K562 (cell line): ENCODE results near the gene TLCD1. TPM values are rescaled to one million over a fixed set of nuclear protein-coding genes. Genes with fewer than 3 reads are reported as not detected.

Experiments used
- ATAC-seq: fragments of 200-7000 bp; cut with Tn5 transposase; 3 replicates; pipeline ENCODE4 v1.9.1; 2020; ENCODE audit warnings: moderate library complexity
- BruUV-seq: library from RNA; stranded (reverse); fragments of 400-500 nt; replicated peaks from 2 replicates; lab custom pipeline; 2021; lab: Mats Ljungman, UMichigan
- CTCF ChIA-PET: fragments of 300-600 bp; formaldehyde crosslinking; extraction: SDS; loops from one replicate; lab custom pipeline; 2021; ENCODE audit warnings: low intra/inter-chr PET ratio; lab: Yijun Ruan, JAX
- POLR2A ChIA-PET: fragments of 300-600, 350-650 bp; sonication (Branson Sonifier 250); formaldehyde crosslinking; extraction: SDS; loops from one replicate; lab custom pipeline; 2021; ENCODE audit warnings: antibody characterized with exemption, inconsistent platforms; lab: Yijun Ruan, JAX
- DNase-seq, 4 experiments: peaks; one replicate each; pipeline versions ENCODE4 v3.0.0 to v3.0.0-alpha.2; 2011 to 2018; ENCODE audit warnings: low spot score in 3 of 4, mixed read lengths in 3 of 4; ENCODE audit errors: extremely low read depth in 1 of 4
- FAIRE-seq: peaks from 2 replicates; lab custom pipeline; 2011; peaks lifted over from hg19 to GRCh38; lab: Jason Lieb, UNC
- H2AFZ ChIP-seq: 2 replicates; pipeline ENCODE4 v1.6.0; 2011; ENCODE audit warnings: low read depth, low read length, control low read depth, inconsistent platforms
- H3K27ac ChIP-seq: fragments of 200-600 bp; 3 replicates; pipeline ENCODE4 v1.8.0; 2011; ENCODE audit warnings: low read depth, mild to moderate bottlenecking, control low read depth, inconsistent platforms, low read length, moderate library complexity, mixed read lengths; ENCODE audit errors: extremely low read depth
- H3K27me3 ChIP-seq, 2 experiments: fragments of 300-600 bp in 1 of 2; 2 replicates in 1 of 2; 3 replicates in 1 of 2; pipeline versions ENCODE4 v1.6.0 to v1.8.0; 2011; ENCODE audit warnings: inconsistent platforms in 2 of 2, low read length in 2 of 2, mild to moderate bottlenecking in 1 of 2, mixed read lengths in 1 of 2, moderate library complexity in 1 of 2; ENCODE audit not compliant: control insufficient read depth in 2 of 2, insufficient read depth in 2 of 2
- H3K36me3 ChIP-seq: fragments of 300-600 bp; 3 replicates; pipeline ENCODE4 v1.8.0; 2011; ENCODE audit warnings: mild to moderate bottlenecking, low read length, inconsistent platforms; ENCODE audit not compliant: control insufficient read depth, insufficient read depth
- H3K4me1 ChIP-seq, 2 experiments: fragments of 200-600 bp in 1 of 2; replicated peaks in 1 of 2; 2 replicates in 1 of 2; 3 replicates in 1 of 2; pipeline versions ENCODE4 v1.5.1 to v1.8.0; 2011; ENCODE audit warnings: inconsistent platforms in 2 of 2, low read length in 2 of 2, mild to moderate bottlenecking in 1 of 2, mixed read lengths in 1 of 2, moderate library complexity in 1 of 2; ENCODE audit not compliant: control insufficient read depth in 2 of 2, insufficient read depth in 2 of 2
- H3K4me2 ChIP-seq: 2 replicates; pipeline ENCODE4 v1.6.1; 2011; ENCODE audit warnings: low read length, control low read depth, inconsistent platforms, mixed read lengths; ENCODE audit not compliant: insufficient read depth
- H3K4me3 ChIP-seq: fragments of 200-600 bp; sonication (generic), shearing (Covaris generic); 2 replicates; pipeline ENCODE4 v1.5.1; 2016; ENCODE audit warnings: control low read depth, inconsistent platforms
- H3K79me2 ChIP-seq: fragments of 200-600 bp; 3 replicates; pipeline ENCODE4 v1.8.0; 2011; ENCODE audit warnings: low read length, inconsistent platforms; ENCODE audit not compliant: control insufficient read depth, insufficient read depth
- H3K9ac ChIP-seq, 2 experiments: 2 replicates each; pipeline versions ENCODE4 v1.6.0 to v1.6.1; 2011; ENCODE audit warnings: low read depth in 2 of 2, low read length in 2 of 2, control low read depth in 1 of 2, inconsistent platforms in 1 of 2, mild to moderate bottlenecking in 1 of 2, mixed read lengths in 1 of 2; ENCODE audit not compliant: insufficient read depth in 1 of 2
- H3K9me1 ChIP-seq: one replicate; pipeline ENCODE4 v1.6.0; 2011; ENCODE audit warnings: inconsistent platforms, mild to moderate bottlenecking, low read length, moderate library complexity; ENCODE audit not compliant: control insufficient read depth, insufficient read depth
- H3K9me3 ChIP-seq: replicated peaks from 2 replicates; pipeline ENCODE4 v1.5.1; 2011; ENCODE audit warnings: low read depth, low read length, inconsistent platforms; ENCODE audit not compliant: control insufficient read depth, insufficient read depth
- H4K20me1 ChIP-seq: replicated peaks from 2 replicates; pipeline ENCODE4 v1.6.1; 2011; ENCODE audit warnings: low read length, inconsistent platforms, mixed read lengths; ENCODE audit not compliant: control insufficient read depth, insufficient read depth
- ATF1 ChIP-seq, 2 experiments: fragments of 450-650 bp in 1 of 2; IDR thresholded peaks; 2 replicates each; pipeline ENCODE4 v1.6.1; 2016; ENCODE audit warnings: missing compliant biosample characterization in 1 of 2, missing genetic modification characterization in 1 of 2
- NR1H2 ChIP-seq: sonication (generic); formaldehyde crosslinking; IDR thresholded peaks from 2 replicates; pipeline ENCODE4 v1.4.0; 2020; ENCODE audit warnings: mild to moderate bottlenecking, missing genetic modification reagents
- SMARCC2 ChIP-seq: fragments of 450-650 bp; IDR thresholded peaks from 2 replicates; pipeline ENCODE4 v1.6.1; 2017; ENCODE audit warnings: antibody characterized with exemption, moderate library complexity, mild to moderate bottlenecking, low read depth
- SOX6 ChIP-seq: fragments of 450-650 bp; IDR thresholded peaks from 2 replicates; pipeline ENCODE4 v1.6.1; 2014; ENCODE audit warnings: mild to moderate bottlenecking
- ZKSCAN8 ChIP-seq: fragments of 200-800 bp; sonication (Bioruptor generic); IDR thresholded peaks from 2 replicates; pipeline ENCODE4 v1.6.1; 2016; ENCODE audit warnings: missing genetic modification characterization, missing compliant biosample characterization
- ZNF766 ChIP-seq: fragments of 200-800 bp; sonication (Bioruptor generic); conservative IDR thresholded peaks from 2 replicates; pipeline ENCODE4 v1.6.1; 2016; ENCODE audit warnings: missing genetic modification characterization, missing compliant biosample characterization
- WGBS: fragments of 100-300 bp; shearing (Covaris generic); methylation state at CpG from one replicate; pipeline ENCODE4 v1.1.6; 2016; ENCODE audit warnings: low coverage, mixed read lengths; ENCODE audit not compliant: insufficient coverage; ENCODE audit errors: missing lambda C conversion rate; 5-methylcytosine and 5-hydroxymethylcytosine counted together
- in situ Hi-C: fragments of 300-500 bp; cut with MboI; formaldehyde crosslinking; loops from 4 replicates; pipeline ENCODE4 v1.15.0; 2018; ENCODE audit warnings: inconsistent platforms, mixed read lengths
- intact Hi-C: fragments of 100-400 bp; cut with micrococcal nuclease; formaldehyde crosslinking; loops from 2 replicates; pipeline ENCODE4 v1.14.2; 2022
- polyA plus RNA-seq, 8 experiments: library from polyadenylated mRNA; depleted of rRNA in 4 of 8; stranded (reverse) in 5 of 8; unstranded in 3 of 8; fragments of >200 nt; fragmentation: Nextera tagmentation in 2 of 8; fragmentation: Illumina TruSeq in 1 of 8; extraction: Ambion mirVana in 2 of 8; extraction: Trizol in 1 of 8; gene quantifications; 2 replicates each; pipeline versions ENCODE4 v1.2.1 to v1.2.3, GENCODE V29; 2011 to 2014; ENCODE audit warnings: inconsistent platforms in 1 of 8, missing spikeins in 1 of 8
- total RNA-seq, 7 experiments: library from RNA; depleted of rRNA in 6 of 7; stranded (reverse); fragments of >200 nt in 6 of 7; fragmentation: Illumina TruSeq in 2 of 7; extraction: Trizol in 2 of 7; gene quantifications; 2 replicates each; pipeline versions ENCODE4 v1.2.1 to v1.2.3, GENCODE V29; 2011 to 2021; ENCODE audit warnings: low replicate concordance in 1 of 7
- TF ChIP-seq, protein P1 (sequence below): fragments of 450-650 bp; formaldehyde crosslinking; IDR thresholded peaks from 2 replicates; pipeline ENCODE4 v1.4.0; 2020; ENCODE audit warnings: mild to moderate bottlenecking, moderate library complexity
- TF ChIP-seq, protein P2 (sequence below): sonication (generic); IDR thresholded peaks from 2 replicates; pipeline ENCODE4 v1.6.1; 2016
- TF ChIP-seq, protein P3 (sequence below): fragments of 450-650 bp; IDR thresholded peaks from 2 replicates; pipeline ENCODE4 v1.6.1; 2017; ENCODE audit warnings: antibody characterized with exemption
- TF ChIP-seq, protein P4 (sequence below): fragments of 250-450 bp; sonication (Bioruptor Pico); IDR thresholded peaks from 2 replicates; pipeline ENCODE4 v1.8.0; 2022; ENCODE audit warnings: moderate library complexity, mild to moderate bottlenecking, inconsistent platforms
- TF ChIP-seq, protein P5 (sequence below): sonication (generic); formaldehyde crosslinking; IDR thresholded peaks from 2 replicates; pipeline ENCODE4 v1.8.1; 2023; ENCODE audit warnings: mild to moderate bottlenecking, missing genetic modification reagents, moderate library complexity
- TF ChIP-seq, protein P6 (sequence below): fragments of 250-450 bp; sonication (Bioruptor Pico); IDR thresholded peaks from 2 replicates; pipeline ENCODE4 v1.8.0; 2022; ENCODE audit warnings: moderate library complexity, mild to moderate bottlenecking, inconsistent platforms

The TLCD1 gene
- total and polyA plus RNA-seq, 9 of the 15 experiments (the other 6 are each of a cell fraction or from before 2014, with no cell fraction given): 6.8 to 37.7 (median 21.7) TPM

DNA sequence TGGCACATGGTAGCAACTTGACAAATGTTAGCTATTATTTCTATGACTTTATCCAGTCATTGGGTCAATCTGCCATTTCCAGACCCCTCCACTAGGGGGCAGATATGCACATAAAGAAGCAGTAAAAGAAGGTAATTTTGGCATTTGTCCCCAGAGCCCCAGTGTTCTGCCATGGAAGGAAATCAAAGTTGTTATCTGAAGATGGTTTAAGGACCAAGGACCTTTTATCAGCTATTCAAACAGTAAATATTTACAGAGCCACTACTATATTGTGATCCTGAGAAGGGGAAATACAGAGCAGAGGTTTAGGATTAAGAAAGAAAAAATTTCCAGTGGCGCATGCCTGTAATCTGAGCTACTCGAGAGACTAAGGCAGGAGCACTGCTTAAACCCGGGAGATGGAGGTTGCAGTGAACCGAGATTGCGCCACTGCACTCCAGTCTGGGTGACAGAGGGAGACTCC is 37.8 kb upstream of the TLCD1 start:
- H3K36me3 ChIP-seq: peaks cover 78% of the 10 kb centered on the region
- no peaks in the 10 kb centered on the region for H3K9me3 ChIP-seq
- no peak overlapping the region for H2AFZ ChIP-seq
- H3K4me3 ChIP-seq: no peak overlapping the region
- intact Hi-C loops (loop anchor here (1.0 to 5.0 kb wide), 4 partner anchors 77 to 152 kb away; partner anchors contain the start of gene DHRS13), in situ Hi-C loops (no loop called here)
- 58% methylated on average over 5 of the region's 5 CpGs for WGBS
- POLR2A ChIA-PET: interaction anchor here (0.5 to 4.0 kb wide), 18 partner anchors 9 to 192 kb away, joined by 3 to 47 read pairs (median 3); partner anchors contain the start of genes FAM222B, FLOT2, NEK8 and PROCA1
- H4K20me1 ChIP-seq: 0 out of 2 replicates have a peak, but pooled peaks cover 7% of the 10 kb centered on the region
- no TSS peak for BruUV-seq
- peaks cover 3% of the 10 kb centered on the region in 2 experiments; a peak in 2 of 5 replicates for H3K4me1 ChIP-seq
- FAIRE-seq (peak; percentile 91), ATAC-seq (peak; percentile 86), DNase-seq (peak; percentile 73 to 87 (median 78))
- no peaks in the 10 kb centered on the region for H3K27me3 ChIP-seq
- CTCF ChIA-PET: interaction anchor here (0.6 to 1.9 kb wide), 6 partner anchors 48 to 348 kb away, joined by 3 to 10 read pairs (median 4); partner anchors contain the start of gene FLOT2
- H3K9me1 ChIP-seq: no peaks in the 10 kb centered on the region
- H3K27ac ChIP-seq: no peak overlapping the region
- no peak overlapping the region for H3K9ac ChIP-seq
- no peak overlapping the region for H3K4me2 ChIP-seq
- peaks cover 24% of the 10 kb centered on the region for H3K79me2 ChIP-seq
- TF ChIP-seq, protein P1, sequence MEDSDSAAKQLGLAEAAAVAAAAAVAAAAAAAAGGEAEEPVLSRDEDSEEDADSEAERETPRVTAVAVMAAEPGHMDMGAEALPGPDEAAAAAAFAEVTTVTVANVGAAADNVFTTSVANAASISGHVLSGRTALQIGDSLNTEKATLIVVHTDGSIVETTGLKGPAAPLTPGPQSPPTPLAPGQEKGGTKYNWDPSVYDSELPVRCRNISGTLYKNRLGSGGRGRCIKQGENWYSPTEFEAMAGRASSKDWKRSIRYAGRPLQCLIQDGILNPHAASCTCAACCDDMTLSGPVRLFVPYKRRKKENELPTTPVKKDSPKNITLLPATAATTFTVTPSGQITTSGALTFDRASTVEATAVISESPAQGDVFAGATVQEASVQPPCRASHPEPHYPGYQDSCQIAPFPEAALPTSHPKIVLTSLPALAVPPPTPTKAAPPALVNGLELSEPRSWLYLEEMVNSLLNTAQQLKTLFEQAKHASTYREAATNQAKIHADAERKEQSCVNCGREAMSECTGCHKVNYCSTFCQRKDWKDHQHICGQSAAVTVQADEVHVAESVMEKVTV: peak; percentile 75
- TF ChIP-seq ATF1 (CRISPR knock-in tag; IDR thresholded peaks at IDR 0.05) (no peak), ATF1 (tag; IDR thresholded peaks at IDR 0.05) (0 out of 2 replicates have a peak, but pooled peaks have one; percentile 25), SMARCC2 (no peak), ZNF766 (CRISPR knock-in tag) (0 out of 2 replicates have a peak, but pooled peaks have one; percentile 23), NR1H2 (CRISPR knock-in tag) (no peak), ZKSCAN8 (no peak), SOX6 (peak; percentile 35)
- TF ChIP-seq, protein P2, sequence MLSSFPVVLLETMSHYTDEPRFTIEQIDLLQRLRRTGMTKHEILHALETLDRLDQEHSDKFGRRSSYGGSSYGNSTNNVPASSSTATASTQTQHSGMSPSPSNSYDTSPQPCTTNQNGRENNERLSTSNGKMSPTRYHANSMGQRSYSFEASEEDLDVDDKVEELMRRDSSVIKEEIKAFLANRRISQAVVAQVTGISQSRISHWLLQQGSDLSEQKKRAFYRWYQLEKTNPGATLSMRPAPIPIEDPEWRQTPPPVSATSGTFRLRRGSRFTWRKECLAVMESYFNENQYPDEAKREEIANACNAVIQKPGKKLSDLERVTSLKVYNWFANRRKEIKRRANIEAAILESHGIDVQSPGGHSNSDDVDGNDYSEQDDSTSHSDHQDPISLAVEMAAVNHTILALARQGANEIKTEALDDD: no peak
- TF ChIP-seq, protein P3, sequence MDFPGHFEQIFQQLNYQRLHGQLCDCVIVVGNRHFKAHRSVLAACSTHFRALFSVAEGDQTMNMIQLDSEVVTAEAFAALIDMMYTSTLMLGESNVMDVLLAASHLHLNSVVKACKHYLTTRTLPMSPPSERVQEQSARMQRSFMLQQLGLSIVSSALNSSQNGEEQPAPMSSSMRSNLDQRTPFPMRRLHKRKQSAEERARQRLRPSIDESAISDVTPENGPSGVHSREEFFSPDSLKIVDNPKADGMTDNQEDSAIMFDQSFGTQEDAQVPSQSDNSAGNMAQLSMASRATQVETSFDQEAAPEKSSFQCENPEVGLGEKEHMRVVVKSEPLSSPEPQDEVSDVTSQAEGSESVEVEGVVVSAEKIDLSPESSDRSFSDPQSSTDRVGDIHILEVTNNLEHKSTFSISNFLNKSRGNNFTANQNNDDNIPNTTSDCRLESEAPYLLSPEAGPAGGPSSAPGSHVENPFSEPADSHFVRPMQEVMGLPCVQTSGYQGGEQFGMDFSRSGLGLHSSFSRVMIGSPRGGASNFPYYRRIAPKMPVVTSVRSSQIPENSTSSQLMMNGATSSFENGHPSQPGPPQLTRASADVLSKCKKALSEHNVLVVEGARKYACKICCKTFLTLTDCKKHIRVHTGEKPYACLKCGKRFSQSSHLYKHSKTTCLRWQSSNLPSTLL: no peak
- TF ChIP-seq, protein P4, sequence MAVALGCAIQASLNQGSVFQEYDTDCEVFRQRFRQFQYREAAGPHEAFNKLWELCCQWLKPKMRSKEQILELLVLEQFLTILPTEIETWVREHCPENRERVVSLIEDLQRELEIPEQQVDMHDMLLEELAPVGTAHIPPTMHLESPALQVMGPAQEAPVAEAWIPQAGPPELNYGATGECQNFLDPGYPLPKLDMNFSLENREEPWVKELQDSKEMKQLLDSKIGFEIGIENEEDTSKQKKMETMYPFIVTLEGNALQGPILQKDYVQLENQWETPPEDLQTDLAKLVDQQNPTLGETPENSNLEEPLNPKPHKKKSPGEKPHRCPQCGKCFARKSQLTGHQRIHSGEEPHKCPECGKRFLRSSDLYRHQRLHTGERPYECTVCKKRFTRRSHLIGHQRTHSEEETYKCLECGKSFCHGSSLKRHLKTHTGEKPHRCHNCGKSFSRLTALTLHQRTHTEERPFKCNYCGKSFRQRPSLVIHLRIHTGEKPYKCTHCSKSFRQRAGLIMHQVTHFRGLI (CRISPR knock-in tag): no peak
- TF ChIP-seq, protein P5, sequence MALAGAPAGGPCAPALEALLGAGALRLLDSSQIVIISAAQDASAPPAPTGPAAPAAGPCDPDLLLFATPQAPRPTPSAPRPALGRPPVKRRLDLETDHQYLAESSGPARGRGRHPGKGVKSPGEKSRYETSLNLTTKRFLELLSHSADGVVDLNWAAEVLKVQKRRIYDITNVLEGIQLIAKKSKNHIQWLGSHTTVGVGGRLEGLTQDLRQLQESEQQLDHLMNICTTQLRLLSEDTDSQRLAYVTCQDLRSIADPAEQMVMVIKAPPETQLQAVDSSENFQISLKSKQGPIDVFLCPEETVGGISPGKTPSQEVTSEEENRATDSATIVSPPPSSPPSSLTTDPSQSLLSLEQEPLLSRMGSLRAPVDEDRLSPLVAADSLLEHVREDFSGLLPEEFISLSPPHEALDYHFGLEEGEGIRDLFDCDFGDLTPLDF (CRISPR knock-in tag): 0 out of 2 replicates have a peak, but pooled peaks have one; percentile 14
- TF ChIP-seq, protein P6, sequence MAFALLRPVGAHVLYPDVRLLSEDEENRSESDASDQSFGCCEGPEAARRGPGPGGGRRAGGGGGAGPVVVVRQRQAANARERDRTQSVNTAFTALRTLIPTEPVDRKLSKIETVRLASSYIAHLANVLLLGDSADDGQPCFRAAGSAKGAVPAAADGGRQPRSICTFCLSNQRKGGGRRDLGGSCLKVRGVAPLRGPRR: no peak
